ENCODE measurements around the gene WSB1.

DNA sequence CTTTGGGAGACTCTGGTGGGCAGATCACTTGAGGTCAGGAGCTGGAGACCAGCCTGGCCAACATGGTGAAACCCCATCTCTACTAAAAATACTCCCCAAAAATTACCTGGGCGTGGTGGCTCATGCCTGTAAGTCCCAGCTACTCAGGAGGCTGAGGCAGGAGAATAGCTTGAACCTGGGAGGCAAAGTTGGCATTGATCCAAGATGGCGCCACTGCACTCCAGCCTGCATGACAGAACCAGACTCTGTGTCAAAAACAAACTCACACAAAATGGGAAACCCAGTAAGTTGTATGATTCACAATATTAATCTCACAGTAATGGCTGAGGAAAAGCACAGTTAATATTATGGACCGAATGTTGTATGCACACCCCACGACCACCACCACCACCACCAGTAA is 24.3 kb downstream of the WSB1 start:
- TF ChIP-seq, protein P1, sequence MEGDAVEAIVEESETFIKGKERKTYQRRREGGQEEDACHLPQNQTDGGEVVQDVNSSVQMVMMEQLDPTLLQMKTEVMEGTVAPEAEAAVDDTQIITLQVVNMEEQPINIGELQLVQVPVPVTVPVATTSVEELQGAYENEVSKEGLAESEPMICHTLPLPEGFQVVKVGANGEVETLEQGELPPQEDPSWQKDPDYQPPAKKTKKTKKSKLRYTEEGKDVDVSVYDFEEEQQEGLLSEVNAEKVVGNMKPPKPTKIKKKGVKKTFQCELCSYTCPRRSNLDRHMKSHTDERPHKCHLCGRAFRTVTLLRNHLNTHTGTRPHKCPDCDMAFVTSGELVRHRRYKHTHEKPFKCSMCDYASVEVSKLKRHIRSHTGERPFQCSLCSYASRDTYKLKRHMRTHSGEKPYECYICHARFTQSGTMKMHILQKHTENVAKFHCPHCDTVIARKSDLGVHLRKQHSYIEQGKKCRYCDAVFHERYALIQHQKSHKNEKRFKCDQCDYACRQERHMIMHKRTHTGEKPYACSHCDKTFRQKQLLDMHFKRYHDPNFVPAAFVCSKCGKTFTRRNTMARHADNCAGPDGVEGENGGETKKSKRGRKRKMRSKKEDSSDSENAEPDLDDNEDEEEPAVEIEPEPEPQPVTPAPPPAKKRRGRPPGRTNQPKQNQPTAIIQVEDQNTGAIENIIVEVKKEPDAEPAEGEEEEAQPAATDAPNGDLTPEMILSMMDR (conservative IDR thresholded peaks at IDR 0.05; ENCODE audit: low read depth, low read length) = no peak
- no peak for TF ChIP-seq EZH2 (IDR thresholded peaks at IDR 0.05; ENCODE audit: low read length, unreplicated experiment)
